Islet of Langerhans (tissue), 1 donor: ENCODE results near the gene GRM8.
"Not testable (repeated sequence)": the region's sequence is repeated elsewhere in the genome, so short reads cannot be mapped to it uniquely, and the experiment has no call there.

ENCODE experiments used
- FAIRE-seq: peaks from one replicate; lab custom pipeline; 2011; peaks lifted over from hg19 to GRCh38; lab: Jason Lieb, UNC

The GRM8 gene

GRCh38 chr7:126716321-126716720, 536.4 kb downstream of the GRM8 start:
- no peak for FAIRE-seq

DNA sequence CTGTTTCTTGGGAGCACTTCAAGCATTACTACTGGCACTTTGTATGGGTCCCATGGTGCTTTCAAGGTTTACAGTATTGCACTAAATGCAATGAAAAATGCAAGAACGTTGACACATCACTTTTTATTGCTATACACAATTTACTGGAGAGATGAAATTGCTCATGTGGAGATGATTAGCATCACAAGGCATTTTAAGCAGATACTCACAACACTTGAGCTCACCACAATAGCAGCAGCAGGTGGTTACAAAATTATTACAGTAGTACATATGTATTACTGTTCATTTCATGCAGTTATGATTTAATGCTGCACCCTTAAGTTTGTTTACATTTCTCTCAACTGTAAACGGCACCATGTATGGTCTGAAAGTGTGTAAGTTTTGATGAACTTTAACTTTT, 537.7 kb downstream of the GRM8 start:
- no peak for FAIRE-seq

DNA sequence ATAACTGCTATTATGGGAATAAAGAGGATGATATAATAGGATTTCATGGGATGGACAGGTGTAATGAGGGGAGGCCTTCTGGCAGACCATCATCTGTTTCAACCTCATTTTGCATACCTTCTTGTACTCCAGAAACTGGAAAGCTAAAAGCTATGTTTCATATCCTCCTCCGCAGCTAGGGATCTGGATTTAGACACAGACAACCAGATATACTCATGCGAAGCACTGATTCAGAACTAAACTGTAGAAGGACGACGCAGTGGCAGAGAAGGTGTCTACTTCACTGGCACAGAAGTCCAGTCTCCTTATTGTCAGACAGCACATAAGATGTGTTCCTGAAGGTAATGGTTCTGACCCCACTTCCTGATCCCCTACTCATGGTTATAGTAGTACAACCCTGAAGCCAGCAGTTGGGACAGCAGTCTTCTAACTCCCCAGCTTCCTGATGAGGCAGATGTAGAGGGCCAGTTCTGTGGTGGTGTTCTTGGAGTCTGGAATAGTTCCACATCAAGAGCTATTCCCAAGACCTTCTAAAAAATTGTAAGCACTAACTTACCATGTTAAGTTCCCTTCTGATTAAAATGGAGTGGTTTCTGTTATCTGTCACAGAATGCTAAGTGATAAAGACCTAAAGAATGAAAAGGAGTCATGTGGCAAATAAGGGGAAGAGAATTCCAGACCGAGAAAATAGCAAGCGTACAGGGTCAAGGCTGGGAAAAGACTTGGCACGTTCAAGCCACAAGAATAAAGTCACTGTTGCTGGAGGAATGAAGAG, 550.3 kb downstream of the GRM8 start:
- no peak for FAIRE-seq

DNA sequence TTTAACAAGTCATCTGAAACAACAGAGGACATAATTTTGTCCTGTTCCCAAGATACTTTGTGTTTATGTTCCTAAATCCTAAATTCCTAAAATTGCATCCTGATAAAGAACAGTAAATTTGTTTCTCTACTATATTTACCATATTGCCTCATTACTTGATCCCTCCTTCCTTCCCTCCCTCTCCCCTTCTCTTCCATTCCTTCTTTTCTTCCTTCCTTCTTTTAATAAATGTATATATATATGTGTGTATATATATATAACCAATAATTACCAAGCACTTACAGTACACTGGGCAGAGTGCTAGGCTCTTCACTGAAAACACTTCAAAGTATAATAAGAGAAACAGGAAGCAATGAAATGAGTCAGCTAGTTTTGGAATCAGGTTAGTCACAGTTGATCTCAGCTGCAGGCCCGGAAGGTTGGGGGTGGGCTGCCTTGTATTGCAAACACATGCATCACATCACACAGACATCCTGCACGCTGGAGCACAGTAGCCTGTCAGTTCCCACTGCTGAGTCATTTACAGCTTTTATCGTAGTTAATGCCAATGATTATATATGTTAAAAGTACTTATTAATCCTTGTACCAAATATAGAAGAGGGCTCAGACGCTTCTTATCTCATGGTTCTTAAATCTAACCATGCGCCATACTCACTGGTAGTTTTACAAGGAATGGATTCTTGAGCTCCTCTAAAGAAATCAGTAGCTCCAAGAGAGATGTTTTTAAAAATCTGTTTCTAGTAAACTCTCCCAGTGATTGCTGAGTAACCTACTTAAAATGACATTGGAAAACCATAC, 551.7 kb downstream of the GRM8 start:
- FAIRE-seq, result peak; percentile 61

DNA sequence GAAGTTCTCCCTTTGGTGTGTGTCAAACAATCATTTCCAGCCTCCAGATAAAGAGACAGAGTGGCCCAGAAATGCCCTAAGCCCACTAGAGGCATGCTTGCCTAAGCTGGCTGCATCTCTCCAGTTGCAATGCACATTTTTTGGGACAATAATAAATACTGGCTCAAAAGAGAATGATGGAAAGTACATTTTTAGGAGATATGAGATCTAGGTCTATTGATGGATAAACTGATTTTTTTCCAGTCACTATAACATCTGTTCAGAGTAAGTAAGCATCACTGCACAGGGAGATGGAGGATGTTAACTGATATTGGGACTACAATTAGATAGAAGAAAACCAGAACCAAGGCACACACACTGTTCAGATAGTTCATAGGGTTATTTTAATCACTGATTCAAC, 553.0 kb downstream of the GRM8 start:
- FAIRE-seq, result no peak

DNA sequence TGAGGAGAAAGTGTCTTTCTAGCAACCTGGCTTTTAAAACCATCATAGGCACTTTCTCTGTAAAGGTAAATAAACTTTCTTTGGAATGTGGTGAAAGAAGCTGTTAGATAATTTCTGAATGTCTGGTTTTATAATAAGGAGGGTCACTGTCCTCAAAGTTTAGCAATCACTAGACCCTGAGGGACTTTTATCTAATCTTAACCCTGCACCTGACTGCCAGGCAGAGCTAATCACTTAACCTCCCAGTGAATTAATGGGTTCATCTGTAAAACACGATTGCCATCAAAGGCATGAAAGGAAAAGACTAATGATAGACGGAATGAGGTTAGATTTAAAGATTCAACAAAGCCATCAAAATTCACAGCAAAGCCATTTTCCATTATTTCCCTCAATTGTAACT, 553.8 kb downstream of the GRM8 start:
- no peak for FAIRE-seq

DNA sequence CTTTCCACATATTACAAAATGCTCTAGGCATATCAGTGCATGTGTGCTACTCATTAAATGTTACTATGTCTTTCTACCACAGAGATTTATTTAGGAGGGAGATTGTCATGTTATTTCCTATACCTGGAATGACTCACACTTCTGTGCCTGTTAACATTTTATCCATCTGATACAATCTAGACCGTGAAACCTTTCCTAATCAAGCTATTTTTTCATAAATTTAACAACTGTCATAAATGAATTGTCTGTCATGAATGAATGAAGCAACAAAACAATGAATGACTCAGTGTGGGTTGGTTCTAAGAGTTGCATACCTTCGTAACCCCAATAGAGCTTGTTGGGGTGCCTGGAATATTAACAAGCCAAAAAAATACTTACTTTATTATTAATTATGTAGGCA, 554.3 kb downstream of the GRM8 start:
- FAIRE-seq, result no peak

DNA sequence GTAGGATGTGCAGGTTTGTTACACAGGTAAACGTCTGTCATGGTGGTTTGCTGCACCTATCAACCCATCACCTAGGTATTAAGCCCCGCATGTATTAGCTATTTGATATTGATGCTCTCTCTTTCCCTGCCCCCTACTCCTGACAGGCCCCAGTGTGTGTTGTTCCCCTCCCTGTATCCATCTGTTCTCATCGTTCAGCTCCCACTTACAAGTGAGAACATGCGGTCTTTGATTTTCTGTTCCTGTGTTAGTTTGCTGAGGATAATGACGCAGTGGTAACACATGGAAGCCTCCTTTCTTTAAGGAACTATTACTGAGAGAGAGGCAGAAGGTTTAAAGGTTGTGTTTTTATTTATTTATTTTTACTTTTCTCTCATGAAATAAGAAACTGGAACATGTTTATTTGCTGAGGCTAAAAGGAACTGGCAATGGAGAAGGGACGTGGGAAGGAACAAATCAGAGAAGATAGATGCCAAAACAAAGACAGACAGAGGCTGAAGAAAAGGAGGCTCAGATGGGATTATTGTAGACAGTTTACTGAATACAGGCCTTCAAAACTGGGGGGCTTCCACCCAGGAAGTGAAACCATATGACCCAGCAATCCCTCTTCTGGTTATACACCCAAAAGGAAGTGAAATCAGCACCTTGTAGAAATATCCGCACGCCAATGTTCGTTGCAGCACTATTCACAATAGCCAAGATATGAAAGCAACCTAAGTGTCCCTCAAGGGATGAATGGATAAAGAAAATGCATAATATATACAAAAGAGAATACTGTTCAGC, 556.3 kb downstream of the GRM8 start:
- FAIRE-seq, result no peak

GRCh38 chr7:126690848-126691751, 561.6 kb downstream of the GRM8 start:
- FAIRE-seq, result no peak

DNA sequence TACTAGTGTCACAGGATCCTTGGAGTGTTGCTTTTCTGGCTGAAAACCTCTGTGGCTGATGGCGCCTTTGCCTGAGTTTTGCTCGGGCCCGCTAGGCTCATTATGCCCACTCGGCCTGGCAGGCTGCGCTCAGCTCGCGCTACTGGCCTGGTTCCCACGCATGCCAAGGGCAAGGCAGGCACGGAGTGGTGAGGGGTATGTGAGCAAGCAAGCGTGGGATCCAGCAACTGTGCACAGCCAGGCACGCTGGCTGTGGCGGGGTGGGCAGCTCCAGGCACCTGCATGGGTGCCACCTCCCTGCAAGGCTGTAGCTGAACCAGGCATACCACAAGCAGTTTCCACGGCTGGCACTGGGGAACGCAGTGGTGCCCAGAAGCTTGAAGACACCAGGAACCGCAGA, 562.6 kb downstream of the GRM8 start:
- FAIRE-seq, result no peak

- no peak for FAIRE-seq
These were observed 563.7 kb downstream of the GRM8 start for GRCh38 chr7:126689037-126689436.

GRCh38 chr7:126686474-126686873, 566.3 kb downstream of the GRM8 start:
- no peak for FAIRE-seq

DNA sequence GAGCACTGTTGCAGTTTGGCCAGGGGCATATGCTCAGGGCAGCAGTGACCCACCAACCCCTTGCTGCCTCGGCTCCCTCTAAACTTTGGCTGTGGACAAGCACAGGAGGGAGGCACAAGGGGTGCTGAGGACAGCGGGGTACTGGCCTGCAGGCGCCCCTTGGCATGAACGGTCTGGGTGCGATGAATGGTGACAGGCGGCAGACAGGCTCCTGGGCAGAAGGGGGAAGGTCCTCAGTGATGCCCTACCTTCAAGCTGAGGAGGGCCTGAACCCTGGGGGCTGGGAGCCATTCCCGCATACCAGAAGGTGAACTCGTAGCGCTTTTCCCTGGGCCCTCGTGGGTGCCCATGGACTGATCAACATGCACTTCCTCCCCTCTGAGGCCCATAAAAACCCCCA, 567.1 kb downstream of the GRM8 start:
- FAIRE-seq, result no peak

- FAIRE-seq, result no peak
These were observed 567.6 kb downstream of the GRM8 start for GRCh38 chr7:126685018-126685573.

- no peak for FAIRE-seq
These were observed 570.6 kb downstream of the GRM8 start for GRCh38 chr7:126682176-126682575.

- not testable (repeated sequence) for FAIRE-seq
These were observed 584.0 kb downstream of the GRM8 start for GRCh38 chr7:126668762-126669161.

- no peak for FAIRE-seq
These were observed 584.4 kb downstream of the GRM8 start for GRCh38 chr7:126668367-126668752.

DNA sequence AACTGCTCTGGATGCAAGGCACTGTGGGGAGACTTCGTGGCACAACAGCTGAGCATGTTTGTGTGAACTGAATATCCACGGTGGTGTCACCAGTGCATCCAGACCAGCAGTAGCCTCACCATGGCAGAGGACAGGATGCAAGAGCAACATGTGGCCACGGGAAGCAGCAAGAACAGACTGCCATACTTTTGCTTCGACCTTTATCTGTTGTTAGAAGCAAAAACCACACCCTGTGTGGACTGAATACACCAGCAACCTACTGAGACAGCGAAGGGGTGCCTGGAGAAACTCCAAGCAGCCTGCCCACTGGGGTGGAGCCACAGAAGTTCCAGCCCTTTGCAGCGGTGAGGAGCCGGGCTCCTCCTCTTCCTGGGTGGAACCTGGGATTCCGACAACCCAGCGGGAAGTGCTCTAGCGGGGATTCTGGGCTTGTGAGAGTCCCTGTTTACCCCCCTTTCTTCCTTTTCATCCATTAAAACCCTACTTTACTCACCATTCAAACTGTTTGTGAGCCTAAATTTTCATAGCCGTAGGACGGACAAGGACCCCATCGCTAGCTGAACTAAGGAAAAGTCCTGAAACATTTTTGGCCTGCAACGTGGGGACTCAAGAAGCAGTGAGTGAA, 584.9 kb downstream of the GRM8 start:
- no peak for FAIRE-seq

DNA sequence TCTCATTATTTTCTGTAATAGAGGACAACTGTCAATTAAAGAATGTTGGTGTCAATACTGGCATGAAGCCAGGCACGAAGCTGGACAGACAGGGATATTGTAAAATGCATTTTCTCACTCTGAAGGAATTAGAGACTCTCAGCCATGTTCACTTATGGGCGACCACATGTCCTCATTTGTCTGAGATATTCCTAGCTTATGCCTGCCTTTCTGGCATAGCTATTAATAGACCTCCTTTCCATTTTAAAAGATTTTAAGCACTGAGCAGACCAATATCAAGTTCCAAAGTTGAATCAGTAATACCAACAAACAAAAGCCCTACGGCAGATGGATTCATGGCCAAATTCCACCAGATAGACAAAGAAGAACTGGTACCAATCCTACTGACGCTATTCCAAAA, 589.9 kb downstream of the GRM8 start:
- FAIRE-seq, result no peak

DNA sequence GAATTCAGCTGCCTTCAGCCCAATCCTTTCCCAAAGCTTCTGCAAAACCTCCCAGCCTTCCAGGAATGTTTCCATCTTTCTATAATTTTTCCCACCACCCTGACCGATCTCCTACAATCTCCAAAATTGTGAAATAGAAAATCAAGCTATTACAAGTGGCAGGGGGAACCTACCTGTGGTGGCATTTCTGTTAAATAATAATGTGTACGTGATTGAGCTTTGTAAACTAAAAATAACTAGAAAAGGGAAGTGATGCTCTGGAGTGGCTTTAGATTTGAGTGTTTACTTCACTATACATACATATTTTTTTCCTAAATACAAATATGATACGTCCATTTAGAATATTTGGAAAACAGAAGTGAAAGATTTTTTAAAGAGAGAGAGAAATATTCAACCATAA, 593.6 kb downstream of the GRM8 start:
- FAIRE-seq, result no peak

- FAIRE-seq, result no peak
These were observed 594.1 kb downstream of the GRM8 start for GRCh38 chr7:126658684-126659083.
